Measurements from ENCODE around the gene MED9. TPM values are rescaled to one million over a fixed set of nuclear protein-coding genes. Genes with fewer than 3 reads are reported as not detected.
A peak's percentile ranks its signal among the peaks of the same experiment; 100 is the strongest.

The MED9 gene
- total RNA-seq, 2 donors from 2014 or later, result 18.4 to 20.5 TPM

- peaks cover 28% of the 10 kb centered on the region for H3K27me3 Mint-ChIP-seq (ENCODE audit: insufficient read depth)
- Histone ChIP-seq H3K9me3 (ENCODE audit: control insufficient read depth, low read length) (no peaks in the 10 kb centered on the region), H3K27ac (ENCODE audit: low read depth, low read length) (no peak overlapping the region), H3K27me3 (ENCODE audit: control insufficient read depth, insufficient read depth, low read length, poor library complexity, severe bottlenecking) (peaks cover 19% of the 10 kb centered on the region), H3K4me1 (ENCODE audit: control insufficient read depth, insufficient read depth, low read length) (no peaks in the 10 kb centered on the region), H3K4me3 (ENCODE audit: low read length) (peak overlapping the region; percentile 77), H3K9ac (ENCODE audit: extremely low read depth, low read length, poor library complexity, severe bottlenecking) (peak overlapping the region; percentile 5), H3K36me3 (ENCODE audit: control insufficient read depth, insufficient read depth, low read length) (peaks cover 13% of the 10 kb centered on the region)
- peak; percentile 91 for DNase-seq
- H3K4me1 Mint-ChIP-seq, result peaks cover 32% of the 10 kb centered on the region
- H3K4me3 Mint-ChIP-seq, result peak overlapping the region; percentile 55
- TF ChIP-seq CTCF (conservative IDR thresholded peaks at IDR 0.05), result peak; percentile 9
- H3K27ac Mint-ChIP-seq, result peak overlapping the region; percentile 24
- peaks cover 26% of the 10 kb centered on the region for H3K36me3 Mint-ChIP-seq (ENCODE audit: low read depth)
- H3K9me3 Mint-ChIP-seq, result no peaks in the 10 kb centered on the region
- WGBS, 2 experiments (ENCODE audit: insufficient coverage in 1 of 2, insufficient read length in 1 of 2), result 1 to 4% methylated on average over 46 to 71 of the region's 71 CpGs
Observed at GRCh38 chr17:17494870-17495535, 18.2 kb downstream of the MED9 start.

GRCh38 chr17:17495536-17496188 is 18.9 kb downstream of the MED9 start:
- peaks cover 32% of the 10 kb centered on the region for H3K4me1 Mint-ChIP-seq
- H3K27me3 Mint-ChIP-seq (ENCODE audit: insufficient read depth), result peaks cover 28% of the 10 kb centered on the region
- Histone ChIP-seq H3K4me1 (ENCODE audit: control insufficient read depth, insufficient read depth, low read length) (no peaks in the 10 kb centered on the region), H3K36me3 (ENCODE audit: control insufficient read depth, insufficient read depth, low read length) (peaks cover 13% of the 10 kb centered on the region), H3K9me3 (ENCODE audit: control insufficient read depth, low read length) (no peaks in the 10 kb centered on the region), H3K4me3 (ENCODE audit: low read length) (peak overlapping the region; percentile 77), H3K27me3 (ENCODE audit: control insufficient read depth, insufficient read depth, low read length, poor library complexity, severe bottlenecking) (peaks cover 19% of the 10 kb centered on the region), H3K9ac (ENCODE audit: extremely low read depth, low read length, poor library complexity, severe bottlenecking) (peak overlapping the region; percentile 5), H3K27ac (ENCODE audit: low read depth, low read length) (no peak overlapping the region)
- peak overlapping the region; percentile 24 for H3K27ac Mint-ChIP-seq
- TF ChIP-seq CTCF (conservative IDR thresholded peaks at IDR 0.05), result peak; percentile 8
- H3K36me3 Mint-ChIP-seq (ENCODE audit: low read depth), result peaks cover 22% of the 10 kb centered on the region
- peak; percentile 90 for DNase-seq
- WGBS, 2 experiments (ENCODE audit: insufficient coverage in 1 of 2, insufficient read length in 1 of 2), result 5% methylated on average over 42 to 65 of the region's 65 CpGs
- peak overlapping the region; percentile 55 for H3K4me3 Mint-ChIP-seq
- H3K9me3 Mint-ChIP-seq, result no peaks in the 10 kb centered on the region

- no peaks in the 10 kb centered on the region for H3K9me3 Mint-ChIP-seq
- peak; percentile 97 for DNase-seq
- H3K9me3 ChIP-seq (ENCODE audit: control insufficient read depth, low read length), result no peaks in the 10 kb centered on the region
- H3K27ac ChIP-seq (ENCODE audit: low read depth, low read length), result no peak within 1 kb of the TSS
- peak; percentile 98 for TF ChIP-seq CTCF (conservative IDR thresholded peaks at IDR 0.05)
- H3K4me1 ChIP-seq (ENCODE audit: control insufficient read depth, insufficient read depth, low read length), result no peaks in the 10 kb centered on the region
- H3K27me3 Mint-ChIP-seq (ENCODE audit: insufficient read depth), result peaks cover 28% of the 10 kb centered on the region
- WGBS, 2 experiments (ENCODE audit: insufficient coverage in 1 of 2, insufficient read length in 1 of 2), result 0 to 1% methylated on average over 34 to 93 of the region's 93 CpGs
- peak within 1 kb of the TSS; percentile 24 for H3K27ac Mint-ChIP-seq
- peak within 1 kb of the TSS; percentile 77 for H3K4me3 ChIP-seq (ENCODE audit: low read length)
- peak within 1 kb of the TSS; percentile 55 for H3K4me3 Mint-ChIP-seq
- peak within 1 kb of the TSS; percentile 54 for H3K9ac ChIP-seq (ENCODE audit: extremely low read depth, low read length, poor library complexity, severe bottlenecking)
- peaks cover 19% of the 10 kb centered on the region for H3K27me3 ChIP-seq (ENCODE audit: control insufficient read depth, insufficient read depth, low read length, poor library complexity, severe bottlenecking)
- peaks cover 14% of the 10 kb centered on the region for H3K36me3 Mint-ChIP-seq (ENCODE audit: low read depth)
- H3K36me3 ChIP-seq (ENCODE audit: control insufficient read depth, insufficient read depth, low read length), result peaks cover 10% of the 10 kb centered on the region
- peaks cover 32% of the 10 kb centered on the region for H3K4me1 Mint-ChIP-seq
Observed at GRCh38 chr17:17496189-17497064, 19.6 kb downstream of the MED9 start, which contains the start of gene RASD1. Gene RASD1, minus strand, starts transcription at chr17:17496395. Its CDS starts 214 bp downstream, at chr17:17496181.
